SKM-1 treated with dmso at 0.1 percent for 144 hours (cell line): ENCODE measurements around the gene NID2.

ENCODE experiments used
- DNase-seq: peaks from one replicate; lab custom pipeline; 2025; ENCODE audit not compliant: unreplicated experiment; lab: John Stamatoyannopoulos, UW

The NID2 gene

GRCh38 chr14:52003324-52003723 is 65.5 kb downstream of the NID2 start:
- no peak for DNase-seq

- no peak for DNase-seq
These were observed 66.3 kb downstream of the NID2 start for GRCh38 chr14:52002542-52002941.

- no peak for DNase-seq
These were observed 68.2 kb downstream of the NID2 start for GRCh38 chr14:52000696-52001095.

- DNase-seq: no peak
These were observed 68.8 kb downstream of the NID2 start for GRCh38 chr14:52000019-52000582.

GRCh38 chr14:51999084-51999483 is 69.8 kb downstream of the NID2 start:
- DNase-seq: no peak

- DNase-seq: no peak
These were observed 70.5 kb downstream of the NID2 start for GRCh38 chr14:51998348-51998747.

GRCh38 chr14:51996148-51996746 is 72.6 kb downstream of the NID2 start:
- DNase-seq: peak; percentile 4

GRCh38 chr14:51993285-51993920 is 75.5 kb downstream of the NID2 start:
- DNase-seq: no peak

- no peak for DNase-seq
These were observed 78.4 kb downstream of the NID2 start for GRCh38 chr14:51990488-51990887.

GRCh38 chr14:51989293-51990234 is 79.3 kb downstream of the NID2 start, which contains the start of gene RTRAF:
TSS of gene RTRAF (plus strand) at chr14:51989546. CDS start at chr14:51989640, 94 bp downstream.
- peak; percentile 49 for DNase-seq

GRCh38 chr14:51988221-51988620 is 80.6 kb downstream of the NID2 start:
- no peak for DNase-seq

- no peak for DNase-seq
These were observed 87.5 kb downstream of the NID2 start for GRCh38 chr14:51981218-51981854.

- no peak for DNase-seq
These were observed 89.7 kb downstream of the NID2 start for GRCh38 chr14:51979088-51979709.

- no peak for DNase-seq
These were observed 90.2 kb downstream of the NID2 start for GRCh38 chr14:51978681-51979085.

GRCh38 chr14:51977075-51977474 is 91.8 kb downstream of the NID2 start:
- DNase-seq: no peak

GRCh38 chr14:51972566-51972965 is 96.3 kb downstream of the NID2 start:
- no peak for DNase-seq

- DNase-seq: no peak
These were observed 98.9 kb downstream of the NID2 start for GRCh38 chr14:51969852-51970540.

GRCh38 chr14:51967521-51967920 is 101.3 kb downstream of the NID2 start:
- no peak for DNase-seq

GRCh38 chr14:51963286-51963685 is 105.6 kb downstream of the NID2 start:
- DNase-seq: no peak

- no peak for DNase-seq
These were observed 106.1 kb downstream of the NID2 start for GRCh38 chr14:51962711-51963110.
